Measurements from ENCODE around the gene FUT7.

The FUT7 gene

GRCh38 chr9:137075275-137075775, 43.4 kb upstream of the FUT7 start (continued):
- TF ChIP-seq ZNF394 (tag by site-specific recombination; IDR thresholded peaks at IDR 0.05; ENCODE audit: borderline replicate concordance): peak; percentile 50; the same call in 1 of the 2 replicates
- TF ChIP-seq ZSCAN18 (tag by site-specific recombination; IDR thresholded peaks at IDR 0.05): no peak
- TF ChIP-seq ZNF544 (tag by site-specific recombination; IDR thresholded peaks at IDR 0.05): no peak
- TF ChIP-seq ZNF148 (tag by site-specific recombination; IDR thresholded peaks at IDR 0.05; ENCODE audit: borderline replicate concordance): no peak
- peak; percentile 74 for TF ChIP-seq ZNF398 (tag by site-specific recombination; IDR thresholded peaks at IDR 0.05)
- no peak for TF ChIP-seq ZNF629 (tag by site-specific recombination; IDR thresholded peaks at IDR 0.05)
- TF ChIP-seq PRDM1 (tag by site-specific recombination; IDR thresholded peaks at IDR 0.05): 0 out of 2 replicates have a peak, but pooled peaks have one; percentile 16
- no peak for TF ChIP-seq PATZ1 (tag by site-specific recombination; IDR thresholded peaks at IDR 0.05)
- TF ChIP-seq ZNF19 (tag by site-specific recombination; IDR thresholded peaks at IDR 0.05; ENCODE audit: low read depth): no peak

GRCh38 chr9:137074657-137075274, 42.9 kb upstream of the FUT7 start:
- POLR2A ChIA-PET: interaction anchor here (0.9 kb wide), 1 partner anchor 12 kb away, joined by 3 read pairs; the partner anchor contains the start of gene MAN1B1
- Histone ChIP-seq H3K4me1 (ENCODE audit: control insufficient read depth, insufficient read depth, low read length) (peaks cover 3% of the 10 kb centered on the region), H3K36me3 (ENCODE audit: control insufficient read depth in 2 of 2, insufficient read depth in 1 of 2, low read length in 2 of 2) (peaks cover 0 to 14% of the 10 kb centered on the region in 2 experiments; a peak in 1 of 3 replicates), H3K27ac (ENCODE audit: extremely low read depth, low read depth, low read length) (no peak overlapping the region), H3K4me3 (ENCODE audit: low read depth, low read length) (no peak overlapping the region), H3K9me3 (ENCODE audit: control insufficient read depth, insufficient read depth, low read depth, low read length) (no peaks in the 10 kb centered on the region)
- CTCF ChIA-PET: interaction anchor here (0.7 to 1.2 kb wide), 5 partner anchors 9 to 260 kb away, joined by 3 to 8 read pairs (median 4); no protein-coding TSS in a partner anchor
- TF ChIP-seq ZNF707 (tag by site-specific recombination; IDR thresholded peaks at IDR 0.05) (no peak), KLF9 (tag by site-specific recombination; IDR thresholded peaks at IDR 0.05; ENCODE audit: low read depth) (peak; percentile 71), YY1 (tag by site-specific recombination; IDR thresholded peaks at IDR 0.05) (0 out of 2 replicates have a peak, but pooled peaks have one; percentile 20)

- CTCF ChIA-PET: interaction anchor here (1.0 kb wide), 1 partner anchor 10 kb away, joined by 8 read pairs; no protein-coding TSS in a partner anchor
- peaks cover 9% of the 10 kb centered on the region for H3K4me1 ChIP-seq (ENCODE audit: control insufficient read depth, insufficient read depth, low read length)
- POLR2A ChIA-PET: interaction anchor here (0.9 to 9.1 kb wide), 2 partner anchors 10 to 13 kb away, joined by 3 to 137 read pairs; partner anchors contain the start of gene MAN1B1
- H3K36me3 ChIP-seq (ENCODE audit: control insufficient read depth in 2 of 2, insufficient read depth in 1 of 2, low read length in 2 of 2): peaks cover 0 to 7% of the 10 kb centered on the region in 2 experiments; a peak in 1 of 3 replicates
- H3K9me3 ChIP-seq (ENCODE audit: control insufficient read depth, insufficient read depth, low read depth, low read length): no peaks in the 10 kb centered on the region
- no peak overlapping the region for H3K27ac ChIP-seq (ENCODE audit: extremely low read depth, low read depth, low read length)
- H3K4me3 ChIP-seq (ENCODE audit: low read depth, low read length): no peak overlapping the region
- TF ChIP-seq KLF9 (tag by site-specific recombination; IDR thresholded peaks at IDR 0.05; ENCODE audit: low read depth) (no peak), ZNF280C (tag by site-specific recombination; IDR thresholded peaks at IDR 0.05) (no peak), ZNF621 (tag by site-specific recombination; IDR thresholded peaks at IDR 0.05) (no peak), REST (tag by site-specific recombination; IDR thresholded peaks at IDR 0.05) (no peak), ZNF394 (tag by site-specific recombination; IDR thresholded peaks at IDR 0.05; ENCODE audit: borderline replicate concordance) (no peak), ZNF174 (tag by site-specific recombination; IDR thresholded peaks at IDR 0.05) (no peak)
These were observed 42.1 kb upstream of the FUT7 start for GRCh38 chr9:137073992-137074399.

Data from HEK293 (cell line).